NCI-H446 (cell line): ENCODE measurements around the gene WTAP.
"Not testable (repeated sequence)": the region's sequence is repeated elsewhere in the genome, so short reads cannot be mapped to it uniquely, and the experiment has no call there.

ENCODE experiments used
- DNase-seq, 2 experiments: peaks; one replicate each; lab custom pipeline; 2025; lab: John Stamatoyannopoulos, UW

Gene WTAP

DNA sequence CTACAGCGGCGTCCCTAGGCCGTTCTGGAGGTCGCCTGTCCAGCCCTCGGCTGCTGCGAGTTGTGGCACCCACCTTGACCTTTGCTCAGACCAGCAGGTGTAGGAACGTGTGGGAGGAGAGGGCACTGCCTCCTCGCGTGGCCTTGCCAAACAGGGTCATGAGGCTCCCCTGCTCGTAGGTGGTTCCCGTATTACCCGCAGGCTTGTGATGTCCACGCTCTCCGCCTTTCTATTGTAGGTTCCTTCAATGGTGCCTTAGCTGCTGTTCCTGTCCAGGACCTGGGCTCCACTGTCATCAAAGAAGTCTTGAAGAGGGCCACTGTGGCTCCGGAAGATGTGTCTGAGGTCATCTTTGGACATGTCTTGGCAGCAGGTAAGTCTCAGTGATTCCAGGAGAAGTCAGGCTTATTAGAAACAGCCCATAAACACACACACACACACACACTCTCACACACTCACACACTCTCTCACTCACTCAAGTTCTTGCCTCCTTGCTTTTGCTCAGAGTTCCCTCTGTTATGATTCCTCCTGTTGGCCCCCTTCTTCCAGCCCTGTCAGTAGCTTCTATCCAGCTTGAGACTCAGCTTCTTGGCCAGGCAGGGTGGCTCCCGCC is 35.5 kb downstream of the WTAP start:
- no peak for DNase-seq

DNA sequence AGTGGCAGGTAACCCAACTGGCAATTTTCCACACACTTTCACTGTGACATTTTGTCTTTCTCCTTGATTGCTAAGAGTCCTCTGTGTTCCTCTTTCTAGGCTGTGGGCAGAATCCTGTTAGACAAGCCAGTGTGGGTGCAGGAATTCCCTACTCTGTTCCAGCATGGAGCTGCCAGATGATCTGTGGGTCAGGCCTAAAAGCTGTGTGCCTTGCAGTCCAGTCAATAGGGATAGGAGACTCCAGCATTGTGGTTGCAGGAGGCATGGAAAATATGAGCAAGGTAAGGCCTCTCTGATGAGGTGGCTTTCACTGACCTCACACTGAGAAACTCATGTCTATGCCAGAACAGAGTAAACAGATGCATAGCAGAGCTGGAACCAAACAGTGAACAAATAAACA is 39.6 kb downstream of the WTAP start:
- DNase-seq, result no peak

DNA sequence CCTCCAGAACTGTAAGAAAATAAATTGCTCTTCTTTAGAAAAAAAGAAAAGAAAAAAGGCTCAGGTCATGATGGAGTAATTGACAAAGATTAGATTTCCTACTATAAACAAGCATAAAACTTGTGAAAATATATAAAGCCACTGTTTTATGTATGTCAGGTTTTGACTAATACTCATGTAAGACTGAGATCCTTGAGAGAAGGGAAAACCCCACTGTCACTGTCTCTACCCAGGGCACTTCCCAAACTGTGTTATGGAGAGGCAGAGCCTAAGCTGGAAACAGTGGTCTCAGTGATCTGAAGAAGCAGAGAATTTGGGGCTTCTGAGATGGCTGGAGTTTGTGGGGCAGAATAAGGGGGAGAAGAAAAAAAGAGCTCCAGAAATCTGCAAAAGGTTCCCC is 42.2 kb downstream of the WTAP start:
- DNase-seq, result no peak

DNA sequence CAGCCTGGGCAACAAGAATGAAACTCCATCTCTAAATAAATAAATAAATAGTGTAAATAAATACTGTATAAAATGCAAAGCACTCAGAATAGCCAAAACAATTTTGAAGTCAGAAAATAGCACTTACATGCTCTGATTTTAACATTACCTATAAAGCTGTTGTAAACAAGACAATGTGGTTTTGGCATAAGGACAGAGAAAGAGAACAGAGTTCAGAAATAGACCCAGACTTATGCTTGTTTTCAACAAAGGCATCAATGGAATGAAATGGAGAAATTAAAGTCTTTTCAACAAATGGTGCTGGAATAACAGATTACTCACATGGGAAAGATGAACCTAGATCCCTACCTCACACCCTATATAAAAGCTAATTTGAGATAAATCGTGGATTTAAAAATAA is 44.9 kb downstream of the WTAP start:
- DNase-seq, result no peak

DNA sequence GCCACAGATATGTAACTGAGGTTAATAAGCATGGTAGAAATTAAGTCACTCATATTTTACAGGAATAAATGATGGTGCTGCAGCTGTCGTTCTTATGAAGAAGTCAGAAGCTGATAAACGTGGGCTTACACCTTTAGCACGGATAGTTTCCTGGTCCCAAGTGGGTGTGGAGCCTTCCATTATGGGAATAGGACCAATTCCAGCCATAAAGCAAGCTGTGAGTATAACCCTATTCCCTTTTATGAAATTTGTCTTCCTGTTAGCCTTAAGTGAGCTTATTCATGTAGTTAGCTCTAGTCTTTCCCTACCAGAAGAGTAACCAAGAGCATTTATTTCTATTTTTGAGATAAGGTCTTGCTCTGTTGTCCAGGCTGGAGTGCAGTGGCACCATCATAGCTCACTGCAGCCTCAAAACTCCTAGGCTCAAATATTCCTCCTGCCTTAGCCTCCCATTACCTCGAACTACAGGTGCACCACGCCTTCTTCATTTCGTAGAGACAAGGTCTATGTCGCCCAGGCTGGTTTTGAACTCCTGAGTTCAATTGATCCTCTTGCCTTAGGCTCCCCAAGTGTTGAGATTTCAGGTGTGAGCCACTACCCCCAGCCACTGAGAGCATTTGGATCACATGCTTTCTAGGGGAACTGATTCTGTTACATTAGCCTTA is 50.1 kb downstream of the WTAP start:
- DNase-seq, result no peak

DNA sequence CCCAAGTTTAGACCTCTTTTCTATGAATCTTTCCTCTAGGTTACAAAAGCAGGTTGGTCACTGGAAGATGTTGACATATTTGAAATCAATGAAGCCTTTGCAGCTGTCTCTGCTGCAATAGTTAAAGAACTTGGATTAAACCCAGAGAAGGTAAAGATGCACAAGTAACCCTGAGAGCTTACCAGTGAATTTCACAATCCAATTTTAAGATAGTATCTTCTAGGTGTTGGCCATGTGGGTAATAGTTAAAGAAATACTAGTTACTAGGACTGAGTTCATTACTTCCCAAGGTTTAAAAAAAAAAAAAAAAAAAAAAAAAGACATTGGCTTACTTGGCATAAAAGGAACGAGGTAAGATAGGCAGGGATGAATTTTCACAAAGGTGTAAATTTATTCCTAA is 50.8 kb downstream of the WTAP start:
- no peak for DNase-seq

DNA sequence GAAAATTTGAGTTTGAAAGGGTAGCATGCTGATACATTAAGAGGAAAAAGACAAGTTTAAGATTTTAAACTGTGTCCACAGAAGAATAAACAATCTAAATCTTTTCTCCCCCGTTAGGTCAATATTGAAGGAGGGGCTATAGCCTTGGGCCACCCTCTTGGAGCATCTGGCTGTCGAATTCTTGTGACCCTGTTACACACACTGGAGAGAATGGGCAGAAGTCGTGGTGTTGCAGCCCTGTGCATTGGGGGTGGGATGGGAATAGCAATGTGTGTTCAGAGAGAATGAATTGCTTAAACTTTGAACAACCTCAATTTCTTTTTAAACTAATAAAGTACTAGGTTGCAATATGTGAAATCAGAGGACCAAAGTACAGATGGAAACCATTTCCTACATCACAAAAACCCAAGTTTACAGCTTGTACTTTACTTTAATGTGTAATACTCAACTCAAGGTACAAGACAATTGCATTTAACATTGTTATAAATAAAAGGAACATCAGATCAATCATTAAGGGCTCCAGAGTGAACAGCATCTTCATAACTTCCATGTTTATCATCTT is 51.3 kb downstream of the WTAP start:
- no peak for DNase-seq

DNA sequence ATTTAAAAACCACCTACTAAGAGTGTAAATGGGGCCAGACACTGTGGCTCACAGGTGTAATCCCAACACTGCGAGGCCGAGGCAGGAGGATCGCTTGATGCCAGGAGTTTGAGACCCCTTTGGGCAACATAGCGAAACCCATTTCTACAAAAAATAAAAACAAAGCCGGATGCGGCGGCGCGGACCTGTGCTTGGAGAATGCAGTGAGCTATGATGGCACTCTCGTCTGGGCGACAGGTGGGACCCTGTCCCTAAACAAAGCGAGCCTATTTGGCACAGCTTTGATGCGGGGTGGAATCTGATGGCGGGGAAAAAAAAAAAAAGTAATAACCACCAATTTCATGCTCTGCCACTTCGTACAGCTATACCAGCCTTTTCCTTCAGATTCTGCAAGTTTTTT is 61.0 kb downstream of the WTAP start:
- DNase-seq, result no peak

DNA sequence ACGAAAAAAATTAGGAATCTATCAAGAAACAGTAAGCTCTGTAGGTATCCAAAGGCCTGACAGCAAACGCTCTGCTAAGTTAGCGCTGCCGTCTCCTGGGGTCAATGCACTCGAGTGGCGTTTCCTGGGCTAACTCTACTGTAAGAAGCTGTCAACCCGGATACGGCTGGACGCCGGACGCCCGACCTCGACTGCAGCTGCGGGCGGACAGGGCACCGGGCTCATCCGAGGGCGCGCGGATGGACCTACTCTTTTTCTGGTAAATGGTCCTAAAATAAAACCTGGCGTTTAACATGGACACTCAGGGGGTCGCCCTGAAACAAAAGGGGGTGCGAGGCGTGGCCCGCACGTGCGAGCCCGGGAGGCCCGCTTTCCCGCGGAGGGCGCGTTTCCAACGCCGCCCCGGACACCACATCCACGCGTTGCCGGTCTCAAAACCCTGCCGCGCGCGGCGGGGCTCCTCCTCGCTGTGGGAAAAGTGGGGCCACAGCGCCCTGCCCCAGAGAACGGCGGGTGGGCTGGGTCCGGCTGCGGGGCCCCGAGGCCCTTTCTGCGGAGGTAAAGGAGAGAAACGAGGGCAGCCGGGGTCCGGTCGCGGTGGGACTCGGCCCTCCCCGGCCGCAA is 61.6 kb downstream of the WTAP start:
- DNase-seq, result no peak

DNA sequence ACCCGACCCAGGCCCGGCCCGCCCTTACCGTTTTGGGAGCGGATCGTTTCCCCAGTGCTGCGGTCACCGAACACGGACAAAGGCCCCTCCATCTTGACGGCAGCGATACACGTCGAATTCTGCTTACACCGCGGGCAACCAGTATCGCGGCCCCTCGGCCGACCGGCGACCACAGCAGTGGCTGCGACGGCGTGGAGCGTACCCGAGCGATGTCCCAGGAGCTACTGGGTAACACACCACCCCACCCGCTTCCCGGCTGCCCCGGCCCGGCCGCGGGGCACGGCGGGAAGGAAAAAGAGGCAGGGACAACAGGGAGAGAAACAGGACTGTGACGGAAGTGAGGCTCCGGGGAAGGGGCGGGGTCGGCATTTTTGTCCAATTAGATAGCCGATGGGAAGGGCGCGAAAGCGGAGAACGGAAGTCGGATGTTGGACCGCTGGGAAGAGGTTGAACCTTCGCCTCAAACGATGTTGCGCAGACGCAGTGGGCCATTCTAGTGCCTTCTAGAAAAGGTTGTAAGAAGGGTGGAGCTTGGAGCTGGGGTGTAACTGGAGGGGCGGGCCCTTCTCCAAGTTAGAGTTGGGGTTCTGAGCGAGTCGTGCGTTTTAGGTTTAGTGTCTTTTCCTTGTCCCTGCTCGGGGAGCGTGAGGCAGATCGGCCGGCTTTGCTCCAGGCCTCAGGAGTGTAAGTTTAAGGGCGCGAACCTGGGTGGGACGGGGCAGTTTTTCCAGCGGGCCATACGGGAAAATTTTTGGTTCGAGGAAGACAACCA is 62.3 kb downstream of the WTAP start, which contains the start of gene TCP1:
TCP1 (minus strand) TSS at position 226 of the 772 bp plus-strand sequence; CDS start at position 92, 134 bp downstream.
- peak; percentile 97 to 98 for DNase-seq

DNA sequence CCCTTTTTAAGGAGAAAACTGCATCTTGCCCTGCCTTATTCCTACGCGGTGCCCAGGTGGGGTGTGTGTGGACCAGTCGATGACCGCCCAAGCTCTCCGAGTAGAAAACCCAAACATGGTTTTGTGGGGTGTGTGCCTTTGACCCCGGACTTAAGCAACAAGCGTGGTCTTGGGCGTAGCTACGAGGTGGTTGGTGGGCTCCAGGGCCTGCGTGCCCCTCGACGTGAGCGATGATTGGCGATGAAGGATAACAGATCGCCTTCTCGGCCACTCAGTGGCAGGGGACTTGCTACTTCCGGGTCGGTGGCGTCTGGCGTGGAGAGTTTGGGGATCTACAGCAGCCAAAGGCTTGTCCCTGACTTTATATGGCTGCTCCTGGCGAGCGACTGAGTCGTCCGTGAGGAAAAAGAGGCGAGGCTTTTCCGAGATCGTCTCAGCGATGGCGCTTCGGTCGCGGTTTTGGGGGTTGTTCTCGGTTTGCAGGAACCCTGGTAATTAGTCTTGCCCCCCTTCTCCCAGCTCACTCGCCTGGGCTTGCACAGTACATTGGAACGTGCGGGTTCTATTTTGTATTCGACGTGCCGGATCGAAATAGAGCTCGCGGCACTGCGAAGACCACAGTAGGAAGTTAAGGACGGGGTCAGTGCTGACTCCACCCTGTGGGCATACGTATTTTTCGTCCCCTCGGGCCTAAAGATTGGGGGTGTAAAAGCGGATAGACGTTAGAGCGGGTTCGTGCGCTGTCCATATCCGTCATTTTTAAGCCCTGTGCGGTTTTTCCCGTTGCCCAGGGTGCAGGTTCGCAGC is 63.0 kb downstream of the WTAP start, which contains the start of gene MRPL18:
MRPL18 (plus strand) TSS at position 319 of the 807 bp plus-strand sequence; CDS start at position 440, 121 bp downstream.
- peak; percentile 83 to 95 for DNase-seq

DNA sequence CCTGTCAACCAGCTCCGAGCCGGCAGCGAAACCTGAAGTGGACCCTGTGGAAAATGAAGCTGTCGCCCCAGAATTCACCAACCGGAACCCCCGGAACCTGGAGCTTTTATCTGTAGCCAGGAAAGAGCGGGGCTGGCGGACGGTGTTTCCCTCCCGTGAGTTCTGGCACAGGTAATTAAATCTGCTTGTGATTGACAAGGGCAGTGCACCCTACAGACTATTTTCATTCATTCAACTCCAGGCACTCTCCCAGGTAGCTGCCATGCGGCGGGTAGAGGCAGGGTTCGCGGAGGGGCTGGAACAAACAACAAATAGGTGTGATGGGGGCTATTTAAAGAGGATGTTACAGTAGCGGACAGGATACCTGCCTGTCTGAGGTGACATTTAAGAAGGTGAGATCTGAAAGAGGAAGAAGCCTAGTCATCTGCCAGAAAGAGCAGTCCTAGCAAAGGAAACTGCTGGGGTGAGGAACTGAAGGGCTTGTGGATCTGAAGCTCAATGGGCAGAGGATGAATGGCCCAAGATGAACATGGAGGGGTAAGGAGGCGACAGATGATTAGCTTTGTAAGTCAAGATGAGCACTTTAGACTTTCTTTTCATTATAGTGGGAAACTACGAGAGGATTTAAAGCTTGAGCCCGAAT is 63.8 kb downstream of the WTAP start:
- DNase-seq, result no peak

DNA sequence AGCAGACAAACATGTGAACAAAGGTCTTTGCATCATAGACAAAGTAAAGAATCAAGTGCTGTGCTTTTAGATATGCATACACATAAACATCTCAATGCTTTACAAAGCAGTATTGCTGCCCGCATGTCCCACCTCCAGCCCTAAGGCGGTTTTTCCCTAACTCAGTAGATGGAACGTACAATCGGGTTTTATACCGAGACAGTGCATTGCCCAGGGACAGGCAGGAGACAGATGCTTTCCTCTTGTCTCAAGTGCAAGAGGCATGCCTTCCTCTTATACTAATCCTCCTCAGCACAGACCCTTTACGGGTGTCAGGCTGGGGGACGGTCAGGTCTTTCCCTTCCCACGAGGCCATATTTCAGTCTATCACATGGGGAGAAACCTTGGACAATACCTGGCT is 67.7 kb downstream of the WTAP start:
- not testable (repeated sequence) for DNase-seq

DNA sequence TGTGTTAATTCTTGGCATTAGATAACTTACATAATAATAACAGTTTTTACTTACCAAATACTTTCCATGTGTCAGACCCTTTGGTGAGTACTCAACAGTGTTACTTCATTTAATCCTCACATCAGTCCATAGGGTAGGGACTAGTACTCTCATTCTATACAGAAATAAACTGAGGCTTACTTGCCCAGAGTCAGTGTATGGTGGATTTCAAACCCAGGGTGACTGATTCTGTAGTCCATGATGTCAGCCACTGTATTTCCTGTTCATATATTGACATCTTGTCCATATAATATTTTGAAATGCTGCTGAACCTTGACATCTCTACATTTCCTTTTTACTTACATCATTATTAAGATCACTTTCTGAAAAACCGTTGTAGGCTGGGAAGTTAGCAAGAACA is 70.2 kb downstream of the WTAP start:
- no peak for DNase-seq

DNA sequence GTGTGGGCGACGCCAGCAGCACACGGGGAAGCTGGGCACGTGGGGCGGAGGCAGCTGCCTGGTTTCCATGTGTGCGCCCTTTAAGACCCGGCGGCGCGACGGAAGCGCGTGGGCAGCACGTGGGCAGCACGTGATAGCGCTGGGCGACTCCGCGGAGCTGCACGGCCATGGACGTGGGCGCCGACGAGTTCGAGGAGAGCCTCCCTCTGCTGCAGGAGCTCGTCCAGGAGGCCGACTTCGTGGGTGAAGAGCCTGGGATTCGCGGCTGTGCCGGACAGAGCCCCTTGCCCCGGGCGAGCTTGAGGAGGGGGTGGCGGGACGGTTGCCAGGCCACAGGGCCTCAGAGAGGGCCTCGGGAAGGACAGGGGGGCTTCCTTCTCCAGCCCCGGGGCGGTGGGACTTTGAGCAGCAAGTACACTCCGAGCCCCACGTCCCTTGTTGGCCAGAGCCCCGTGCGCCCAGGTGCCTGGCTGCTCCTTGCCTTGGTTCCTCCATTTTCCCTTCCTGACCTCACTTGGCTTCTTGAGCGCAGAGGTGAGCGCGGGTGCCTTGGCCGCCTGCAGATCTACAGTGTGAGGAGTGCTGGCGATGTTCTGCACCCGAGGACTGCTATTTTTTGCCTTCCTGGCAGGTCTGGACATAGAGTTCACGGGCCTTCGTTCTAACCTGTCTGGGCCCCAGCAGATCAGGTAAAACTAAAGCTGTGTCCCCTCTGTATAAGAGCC is 73.0 kb downstream of the WTAP start, which contains the start of gene PNLDC1:
PNLDC1 (plus strand) TSS at position 136 of the 725 bp plus-strand sequence; CDS start at position 168, 32 bp downstream.
- DNase-seq, result no peak

DNA sequence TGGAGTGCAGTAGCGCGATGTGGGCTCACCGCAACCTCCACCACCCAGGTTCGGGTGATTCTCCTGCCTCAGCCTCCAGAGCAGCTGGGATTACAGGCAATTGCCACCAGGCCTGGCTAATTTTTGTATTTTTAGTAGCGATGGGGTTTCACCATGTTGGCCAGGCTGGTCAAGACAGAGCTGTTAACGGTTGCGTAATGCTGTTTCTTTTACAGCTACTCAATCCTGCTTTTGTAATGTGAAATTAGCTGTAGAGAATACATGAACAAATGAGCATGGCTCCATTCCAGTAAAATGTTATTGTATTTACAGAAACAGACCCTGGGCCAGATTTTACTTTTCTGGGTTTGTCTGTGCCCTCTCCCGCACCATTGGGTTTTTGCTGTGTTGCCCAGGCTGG is 74.6 kb downstream of the WTAP start:
- DNase-seq, result no peak

DNA sequence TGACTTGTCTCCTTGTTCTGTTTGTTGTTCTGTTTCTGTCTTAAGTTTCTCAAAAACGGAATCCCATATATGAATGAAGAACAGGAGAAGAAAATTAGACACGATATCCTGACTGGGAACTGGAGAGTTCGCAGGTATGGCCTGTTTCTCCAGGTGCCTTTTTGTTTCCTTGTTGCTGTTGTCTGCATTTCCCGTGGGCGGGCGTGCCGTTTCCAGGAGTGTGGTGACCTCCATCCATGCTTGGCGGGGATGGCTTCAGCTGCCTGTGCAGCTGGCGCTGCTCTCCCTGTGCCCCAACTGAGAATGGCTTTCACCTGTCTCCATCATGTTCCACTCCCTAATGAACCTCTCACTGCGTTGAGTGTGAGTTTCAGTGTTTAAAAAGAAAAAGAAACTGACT is 77.2 kb downstream of the WTAP start:
- no peak for DNase-seq

DNA sequence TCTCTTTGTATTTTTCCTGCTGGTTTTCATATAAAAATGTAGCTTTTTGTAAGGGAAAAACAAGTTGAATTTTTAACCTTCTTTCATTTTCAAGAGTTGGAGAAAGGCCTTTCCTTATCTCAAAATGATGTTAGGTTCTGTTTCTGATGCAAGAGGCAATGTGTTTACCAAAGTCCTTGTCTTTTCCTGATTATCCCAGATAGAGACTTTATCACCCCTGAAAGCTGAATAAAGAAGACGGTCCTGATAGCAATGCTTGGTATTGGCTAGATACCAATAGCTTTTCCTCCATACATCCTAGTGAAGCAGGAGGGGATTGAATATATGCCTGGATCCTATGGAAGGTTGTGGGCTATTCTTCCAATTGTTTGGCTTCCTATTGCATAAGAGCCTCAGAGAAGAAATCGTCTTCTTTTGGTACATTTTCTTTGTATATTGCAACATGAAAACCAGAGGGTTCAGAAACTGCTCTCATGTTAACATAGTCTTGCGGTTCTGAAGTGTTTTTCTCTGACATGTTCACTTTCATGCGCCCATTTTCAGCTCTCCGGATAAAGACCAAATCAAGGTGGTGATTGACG is 78.2 kb downstream of the WTAP start:
- DNase-seq, result no peak
